OCI-LY7 (cell line): ENCODE results near the gene FOXK1. TPM values are rescaled to one million over a fixed set of nuclear protein-coding genes. Genes with fewer than 3 reads are reported as not detected.
"Not testable (repeated sequence)": the region's sequence is repeated elsewhere in the genome, so short reads cannot be mapped to it uniquely, and the experiment has no call there.

Source experiments
- BruUV-seq: library from RNA; stranded (reverse); fragments of 400-500 nt; replicated peaks from 2 replicates; lab custom pipeline; 2021; lab: Mats Ljungman, UMichigan
- CTCF ChIA-PET: fragments of 300-600 bp; sonication (Branson Sonifier 250); formaldehyde crosslinking; loops from one replicate; lab custom pipeline; 2022; ENCODE audit warnings: antibody characterized with exemption; ENCODE audit not compliant: unreplicated experiment; lab: Charles Lee
- POLR2A ChIA-PET: fragments of 300-600 bp; sonication (Branson Sonifier 250); formaldehyde crosslinking; loops from one replicate; lab custom pipeline; 2022; ENCODE audit warnings: antibody characterized with exemption; lab: Charles Lee
- DNase-seq: peaks from one replicate; pipeline ENCODE4 v3.0.0-alpha.2; 2015; ENCODE audit warnings: low spot score
- H2AFZ ChIP-seq: fragments of 200-600 bp; sonication (generic), shearing (Covaris generic); 2 replicates; pipeline ENCODE4 v1.6.1; 2014; ENCODE audit warnings: mild to moderate bottlenecking, antibody characterized with exemption, low read length, moderate library complexity
- H3K27ac ChIP-seq: fragments of 200-600 bp; sonication (generic); 2 replicates; pipeline ENCODE4 v1.5.1; 2014; ENCODE audit warnings: mixed run types, low read depth, mild to moderate bottlenecking, moderate library complexity, low read length, inconsistent platforms; ENCODE audit not compliant: poor library complexity, severe bottlenecking
- H3K36me3 ChIP-seq: fragments of 200-600 bp; sonication (generic); 2 replicates; pipeline ENCODE4 v1.6.1; 2014; ENCODE audit warnings: mild to moderate bottlenecking, antibody characterized with exemption, low read length, moderate library complexity, mixed read lengths; ENCODE audit not compliant: insufficient read depth
- H3K4me1 ChIP-seq: fragments of 200-600 bp; sonication (generic); 2 replicates; pipeline ENCODE4 v1.5.1; 2014; ENCODE audit warnings: mild to moderate bottlenecking, low read length; ENCODE audit not compliant: insufficient read depth, poor library complexity, severe bottlenecking
- H3K4me2 ChIP-seq: fragments of 200-600 bp; sonication (generic); 2 replicates; pipeline ENCODE4 v1.6.1; 2014; ENCODE audit warnings: mild to moderate bottlenecking, low read length
- H3K4me3 ChIP-seq: fragments of 200-600 bp; sonication (generic); 2 replicates; pipeline ENCODE4 v1.5.1; 2014; ENCODE audit warnings: mild to moderate bottlenecking, low read depth, low read length; ENCODE audit not compliant: poor library complexity, severe bottlenecking
- H3K79me2 ChIP-seq: fragments of 200-600 bp; sonication (generic); 2 replicates; pipeline ENCODE4 v1.6.1; 2016; ENCODE audit warnings: low read depth, mild to moderate bottlenecking, low read length, moderate library complexity, mixed read lengths; ENCODE audit not compliant: insufficient read depth
- H3K9me2 ChIP-seq: fragments of 200-600 bp; sonication (generic); 2 replicates; pipeline ENCODE4 v1.6.1; 2016; ENCODE audit warnings: mild to moderate bottlenecking, low read length, mixed read lengths; ENCODE audit not compliant: insufficient read depth
- H3K9me3 ChIP-seq: fragments of 200-600 bp; sonication (generic); 2 replicates; pipeline ENCODE4 v1.6.1; 2014; ENCODE audit warnings: mild to moderate bottlenecking, mixed run types, low read length, mixed read lengths
- H4K20me1 ChIP-seq: fragments of 200-600 bp; sonication (generic); 2 replicates; pipeline ENCODE4 v1.6.1; 2014; ENCODE audit warnings: mild to moderate bottlenecking, antibody characterized with exemption, low read length, moderate library complexity, mixed read lengths; ENCODE audit not compliant: insufficient read depth
- CTCF ChIP-seq: fragments of 200-600 bp; sonication (generic); conservative IDR thresholded peaks from 2 replicates; pipeline ENCODE4 v1.5.1; 2014; ENCODE audit warnings: mild to moderate bottlenecking, antibody characterized with exemption, low read length, moderate library complexity, mixed read lengths
- EZH2phosphoT487 ChIP-seq: fragments of 200-600 bp; sonication (generic); IDR thresholded peaks from 2 replicates; pipeline ENCODE4 v1.6.1; 2018; ENCODE audit warnings: low read depth, borderline replicate concordance, mild to moderate bottlenecking, mixed run types, antibody characterized with exemption, low read length, moderate library complexity, mixed read lengths
- intact Hi-C: fragments of 100-400 bp; cut with micrococcal nuclease; formaldehyde crosslinking; loops from one replicate; pipeline ENCODE4 v1.10.0; 2022; ENCODE audit not compliant: unreplicated experiment
- total RNA-seq, 2 experiments: library from RNA; depleted of rRNA in 1 of 2; stranded (reverse); fragments of >200 nt in 1 of 2; shearing (Covaris generic) in 1 of 2; gene quantifications; 2 replicates each; pipeline ENCODE4 v1.2.3, GENCODE V29; 2014 to 2022

FOXK1 gene
- total RNA-seq, 2 experiments from 2014 or later: 17.3 to 34.5 TPM

- ChIA-PET CTCF (interaction anchor here (0.5 kb wide), 1 partner anchor 181 kb away, joined by 11 read pairs; no protein-coding TSS in a partner anchor), POLR2A (interaction anchor here (0.6 kb wide), 1 partner anchor 9 kb away, joined by 3 read pairs; no protein-coding TSS in a partner anchor)
- DNase-seq: no peak
- Histone ChIP-seq H3K4me1 (no peaks in the 10 kb centered on the region), H3K27ac (no peak overlapping the region), H3K36me3 (peaks cover 17% of the 10 kb centered on the region), H2AFZ (no peak overlapping the region), H3K4me2 (no peak overlapping the region), H4K20me1 (no peaks in the 10 kb centered on the region), H3K9me2 (no peaks in the 10 kb centered on the region), H3K79me2 (no peaks in the 10 kb centered on the region), H3K4me3 (no peak overlapping the region), H3K9me3 (no peaks in the 10 kb centered on the region)
- TF ChIP-seq CTCF (no peak), EZH2phosphoT487 (no peak)
- intact Hi-C loops: no loop called here
- no TSS peak for BruUV-seq
Measured at GRCh38 chr7:4792537-4793126, 110.5 kb downstream of the FOXK1 start.

- H3K4me1 ChIP-seq, DNase-seq, H3K9me3 ChIP-seq, H3K79me2 ChIP-seq, H4K20me1 ChIP-seq, H3K27ac ChIP-seq, H3K9me2 ChIP-seq, BruUV-seq, H3K4me3 ChIP-seq, intact Hi-C loops, H3K4me2 ChIP-seq, H2AFZ ChIP-seq: not testable (repeated sequence)
- H3K36me3 ChIP-seq: peaks cover 17% of the 10 kb centered on the region
- ChIA-PET CTCF (interaction anchor here (0.5 kb wide), 1 partner anchor 180 kb away, joined by 11 read pairs; no protein-coding TSS in a partner anchor), POLR2A (interaction anchor here (0.5 kb wide), 1 partner anchor 44 kb away, joined by 4 read pairs; no protein-coding TSS in a partner anchor)
Measured at GRCh38 chr7:4793385-4793993, 111.4 kb downstream of the FOXK1 start.

- POLR2A ChIA-PET: interaction anchor here (0.5 kb wide), 1 partner anchor 45 kb away, joined by 4 read pairs; no protein-coding TSS in a partner anchor
- intact Hi-C loops, H3K9me2 ChIP-seq, H3K4me3 ChIP-seq, H3K9me3 ChIP-seq, H3K4me2 ChIP-seq, H3K79me2 ChIP-seq, CTCF ChIA-PET, H3K4me1 ChIP-seq, BruUV-seq, H4K20me1 ChIP-seq, H2AFZ ChIP-seq, DNase-seq, H3K27ac ChIP-seq: not testable (repeated sequence)
- H3K36me3 ChIP-seq: peaks cover 17% of the 10 kb centered on the region
Measured at GRCh38 chr7:4794171-4794570, 112.1 kb downstream of the FOXK1 start.
